Fibroblast of villous mesenchyme (primary cell): ENCODE results near the gene XPNPEP2. TPM values are rescaled to one million over a fixed set of nuclear protein-coding genes. Genes with fewer than 3 reads are reported as not detected.

Source experiments
- DNase-seq: peaks from one replicate; pipeline ENCODE4 v3.0.0-alpha.2; 2010; ENCODE audit warnings: low read depth
- H3K4me3 ChIP-seq: 2 replicates; pipeline ENCODE4 v1.5.1; 2011; ENCODE audit warnings: low read depth, mild to moderate bottlenecking, low read length
- total RNA-seq: library from RNA; depleted of rRNA; stranded (reverse); fragments of >200 nt; gene quantifications from 2 replicates; pipeline ENCODE4 v1.2.3, GENCODE V29; 2012
- TF ChIP-seq, protein P1 (sequence below): IDR thresholded peaks from 2 replicates; pipeline ENCODE4 v1.5.1; 2012; ENCODE audit warnings: low read depth, mild to moderate bottlenecking, low read length; ENCODE audit not compliant: insufficient read depth

Gene XPNPEP2
- total RNA-seq, 1 donor = not detected

DNA sequence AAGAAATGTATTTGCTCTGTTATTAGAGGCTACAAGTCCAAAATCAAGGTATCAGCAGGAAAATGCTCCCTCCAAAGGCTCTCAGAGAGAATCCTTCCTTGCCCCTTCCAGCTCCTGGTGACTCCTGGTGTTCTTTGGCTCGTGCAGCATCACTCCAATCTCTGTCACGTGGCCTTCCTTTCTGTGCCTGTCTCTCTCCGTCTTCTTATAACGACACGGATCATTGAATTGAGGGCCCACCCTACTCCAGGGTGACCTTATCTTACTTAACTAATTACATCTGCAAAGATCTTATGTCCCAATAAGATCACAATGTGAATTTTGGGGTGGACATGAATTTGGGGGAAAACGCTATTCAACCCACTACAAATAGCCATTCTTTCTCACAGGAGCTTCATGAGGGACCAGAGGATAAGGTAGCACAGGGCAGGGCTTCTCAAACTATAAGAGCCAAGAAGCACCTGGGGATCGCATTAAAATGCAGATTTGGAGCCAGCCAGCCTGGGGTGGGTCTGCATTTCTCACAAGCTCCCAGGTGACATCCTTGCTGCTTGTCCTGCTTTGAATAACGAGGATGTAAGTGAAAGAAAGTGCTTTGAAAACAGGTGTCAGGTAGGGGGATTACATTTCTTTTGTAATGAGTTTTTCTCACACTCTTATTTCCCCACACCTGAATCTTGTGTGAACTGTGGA is 42.2 kb upstream of the XPNPEP2 start:
- DNase-seq = no peak
- TF ChIP-seq, protein P1, sequence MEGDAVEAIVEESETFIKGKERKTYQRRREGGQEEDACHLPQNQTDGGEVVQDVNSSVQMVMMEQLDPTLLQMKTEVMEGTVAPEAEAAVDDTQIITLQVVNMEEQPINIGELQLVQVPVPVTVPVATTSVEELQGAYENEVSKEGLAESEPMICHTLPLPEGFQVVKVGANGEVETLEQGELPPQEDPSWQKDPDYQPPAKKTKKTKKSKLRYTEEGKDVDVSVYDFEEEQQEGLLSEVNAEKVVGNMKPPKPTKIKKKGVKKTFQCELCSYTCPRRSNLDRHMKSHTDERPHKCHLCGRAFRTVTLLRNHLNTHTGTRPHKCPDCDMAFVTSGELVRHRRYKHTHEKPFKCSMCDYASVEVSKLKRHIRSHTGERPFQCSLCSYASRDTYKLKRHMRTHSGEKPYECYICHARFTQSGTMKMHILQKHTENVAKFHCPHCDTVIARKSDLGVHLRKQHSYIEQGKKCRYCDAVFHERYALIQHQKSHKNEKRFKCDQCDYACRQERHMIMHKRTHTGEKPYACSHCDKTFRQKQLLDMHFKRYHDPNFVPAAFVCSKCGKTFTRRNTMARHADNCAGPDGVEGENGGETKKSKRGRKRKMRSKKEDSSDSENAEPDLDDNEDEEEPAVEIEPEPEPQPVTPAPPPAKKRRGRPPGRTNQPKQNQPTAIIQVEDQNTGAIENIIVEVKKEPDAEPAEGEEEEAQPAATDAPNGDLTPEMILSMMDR = no peak

DNA sequence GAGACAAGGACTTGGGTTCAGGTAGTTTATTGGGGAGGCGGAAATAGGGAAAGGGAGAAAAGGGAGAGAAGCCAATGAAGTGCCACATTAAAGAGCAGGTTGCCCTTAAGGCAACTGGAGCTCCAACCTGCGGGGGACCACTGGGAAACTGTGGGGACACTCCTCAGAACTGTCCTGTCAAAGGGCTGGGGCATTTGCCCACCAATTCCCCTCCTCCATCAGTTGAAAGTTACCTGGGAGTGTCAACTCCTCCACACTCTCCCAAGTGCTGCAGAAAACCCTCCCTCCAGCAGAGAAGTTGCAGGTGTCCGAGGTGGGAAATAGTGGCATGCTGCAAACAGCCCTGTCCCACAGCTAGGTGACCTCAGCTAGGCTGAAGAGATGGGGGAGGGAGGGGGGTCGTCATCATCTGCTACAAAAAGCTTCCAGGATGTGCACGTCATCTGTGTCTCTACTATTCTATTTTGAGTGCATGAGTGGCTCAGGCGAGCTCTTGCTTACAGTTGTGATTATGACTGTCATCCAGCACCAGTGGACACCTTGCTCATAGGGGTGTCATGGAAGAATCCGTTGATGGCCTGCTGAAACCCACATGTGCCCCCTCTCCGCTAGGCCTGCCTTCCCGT is 41.5 kb upstream of the XPNPEP2 start:
- H3K4me3 ChIP-seq = no peak overlapping the region
- TF ChIP-seq, protein P1 = no peak
- no peak for DNase-seq

More for the DNA sequence above, 42.2 kb upstream of the XPNPEP2 start:
- no peak overlapping the region for H3K4me3 ChIP-seq

DNA sequence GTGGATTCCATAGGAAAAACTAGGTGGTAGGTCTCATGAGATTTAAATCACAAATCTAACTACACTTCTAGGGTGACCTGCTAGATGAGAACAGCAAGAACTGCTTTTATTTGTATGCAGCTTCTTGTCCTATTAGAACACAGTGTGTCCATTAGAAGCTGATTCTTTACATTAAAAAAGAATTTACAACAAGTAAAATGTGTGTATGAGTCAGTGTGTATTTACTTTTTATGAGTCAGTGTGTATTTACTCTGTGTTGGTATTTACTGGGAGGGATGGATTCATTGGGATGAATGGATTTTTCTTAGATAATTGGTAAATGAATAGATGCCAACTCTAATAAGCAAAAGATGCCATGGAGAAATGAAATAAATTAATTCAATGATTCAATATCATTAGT is 40.6 kb upstream of the XPNPEP2 start:
- TF ChIP-seq, protein P1 = no peak
- no peak for DNase-seq
- no peak overlapping the region for H3K4me3 ChIP-seq

DNA sequence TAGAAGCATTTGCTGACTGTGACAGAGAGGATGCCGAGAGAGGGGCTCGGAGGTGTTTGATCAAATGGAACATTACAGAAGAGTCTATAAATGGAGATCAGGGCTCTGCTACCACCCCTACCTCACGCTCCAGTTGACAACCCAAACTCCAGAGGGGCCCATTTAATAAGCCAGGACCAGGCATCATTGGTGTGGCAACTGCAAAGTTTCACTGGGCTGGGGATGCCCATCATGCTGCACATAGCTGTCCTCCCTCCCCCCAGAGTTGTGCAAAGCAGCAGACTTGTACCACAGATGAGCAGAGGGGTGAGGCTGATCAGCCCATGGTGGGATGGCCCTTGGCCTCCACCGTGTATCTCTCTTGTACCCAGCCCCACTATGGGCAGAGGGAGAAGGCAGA is 38.2 kb upstream of the XPNPEP2 start:
- DNase-seq = no peak
- no peak overlapping the region for H3K4me3 ChIP-seq
- TF ChIP-seq, protein P1 = no peak

DNA sequence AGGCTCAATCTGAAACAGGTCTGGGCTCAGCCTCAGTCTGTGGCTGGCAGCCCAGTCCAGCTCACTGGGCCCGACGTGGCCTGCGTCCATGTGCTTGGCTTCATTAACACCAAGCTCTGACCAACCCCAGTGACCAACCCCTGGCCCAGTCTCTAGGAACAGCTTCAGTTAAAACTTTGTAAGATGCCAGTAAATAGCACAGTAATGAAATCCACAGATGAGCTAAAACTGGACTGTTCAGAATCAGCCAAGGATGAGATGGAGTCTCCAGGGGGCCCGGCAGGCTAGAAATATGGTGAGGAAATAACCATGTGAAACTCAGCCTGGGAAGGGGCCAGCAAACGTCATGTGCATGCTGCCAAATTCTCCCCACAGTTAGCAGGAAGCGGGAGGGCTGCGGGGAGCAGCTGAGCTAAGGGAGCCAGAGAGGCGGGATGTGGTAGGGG is 37.1 kb upstream of the XPNPEP2 start:
- no peak for DNase-seq
- H3K4me3 ChIP-seq = no peak overlapping the region
- TF ChIP-seq, protein P1 = no peak

DNA sequence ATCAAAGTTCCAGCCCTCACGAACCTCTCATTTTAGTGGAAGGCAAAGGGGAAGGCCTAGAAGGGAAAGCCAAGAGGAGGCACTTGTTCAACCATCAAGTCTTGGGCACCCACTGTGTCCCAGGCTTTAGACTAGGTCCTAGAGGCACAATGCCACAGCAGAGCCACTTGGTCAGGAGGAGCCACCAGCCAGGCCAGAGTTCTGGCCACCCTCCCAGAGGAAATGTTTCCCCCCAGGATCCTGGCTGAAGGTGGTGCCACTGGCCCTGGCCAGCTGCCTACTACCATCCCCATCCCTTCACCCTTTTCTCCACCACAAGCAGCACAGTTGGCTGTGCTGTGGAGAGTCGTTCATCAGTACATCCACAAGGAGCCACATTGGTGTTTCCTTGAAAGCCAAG is 34.3 kb upstream of the XPNPEP2 start:
- DNase-seq = no peak
- TF ChIP-seq, protein P1 = no peak
- H3K4me3 ChIP-seq = no peak overlapping the region
